Central memory CD4-positive, alpha-beta T cell (primary cell): Measurements from ENCODE around the gene MAN1C1.

Experiments used
- DNase-seq: peaks from one replicate; pipeline ENCODE4 v3.0.0; 2022

MAN1C1 gene

DNA sequence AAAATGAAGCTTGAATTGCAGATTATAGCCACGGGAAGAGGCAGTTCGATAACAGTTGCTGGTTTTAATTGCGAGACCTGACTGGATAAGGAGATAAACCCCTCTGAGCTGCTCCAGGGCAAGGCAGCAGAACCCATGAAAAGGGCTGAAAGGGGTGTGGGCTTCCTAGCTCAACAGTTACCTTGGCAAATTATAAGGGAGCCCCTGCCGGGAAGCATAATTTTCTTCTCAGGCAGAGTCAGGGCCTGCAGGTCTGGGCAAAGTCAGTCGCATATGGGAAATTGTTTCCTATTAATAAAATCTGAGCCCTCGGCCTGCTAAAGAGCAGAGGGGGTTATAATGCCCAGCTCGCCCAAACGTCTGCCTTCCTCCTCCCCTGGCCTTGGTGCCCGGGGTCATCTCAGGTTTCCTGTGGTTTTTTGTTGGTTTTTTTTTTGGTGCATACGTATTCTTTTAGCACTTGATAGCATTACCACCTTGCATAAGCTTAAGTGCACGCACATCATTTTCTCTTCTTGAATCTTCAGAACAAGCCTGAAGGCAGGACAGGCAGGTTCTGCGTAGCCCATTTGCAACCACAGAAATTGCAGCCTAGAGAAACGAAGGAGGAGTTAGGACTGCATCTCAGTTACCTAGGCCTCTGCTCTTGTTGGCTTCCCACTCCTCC is 149.5 kb downstream of the MAN1C1 start:
- no peak for DNase-seq

DNA sequence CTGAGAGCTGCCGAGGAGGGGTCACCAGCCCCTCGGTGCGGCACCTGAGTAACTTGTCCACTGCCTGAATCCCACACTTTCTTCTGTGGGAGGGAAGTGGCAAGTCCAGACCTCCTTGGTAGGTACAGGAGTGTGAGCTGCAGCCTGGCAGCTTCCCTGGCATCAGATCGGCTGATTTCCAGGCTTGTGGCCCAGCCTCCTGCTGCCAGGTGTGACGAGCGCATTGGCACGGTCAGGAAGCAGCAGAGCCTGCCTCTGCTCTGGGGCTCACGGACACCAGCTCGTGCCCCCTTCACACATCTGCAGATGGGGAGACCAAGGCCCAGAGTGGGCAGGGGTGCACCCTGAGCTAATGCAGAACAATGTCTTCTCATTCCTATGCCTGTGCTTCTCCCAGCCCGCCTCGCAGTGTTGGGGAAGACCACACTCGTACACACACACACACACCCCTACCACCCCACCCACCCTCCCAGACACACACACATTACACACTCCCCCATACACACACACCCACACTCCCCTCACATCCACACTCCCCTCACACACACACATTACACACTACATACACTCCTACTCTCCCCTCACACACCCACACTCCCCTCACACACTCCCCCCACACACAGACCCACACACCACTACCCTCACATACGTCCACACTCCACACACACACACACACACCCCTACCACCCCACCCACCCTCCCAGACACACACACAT is 150.3 kb downstream of the MAN1C1 start:
- no peak for DNase-seq

DNA sequence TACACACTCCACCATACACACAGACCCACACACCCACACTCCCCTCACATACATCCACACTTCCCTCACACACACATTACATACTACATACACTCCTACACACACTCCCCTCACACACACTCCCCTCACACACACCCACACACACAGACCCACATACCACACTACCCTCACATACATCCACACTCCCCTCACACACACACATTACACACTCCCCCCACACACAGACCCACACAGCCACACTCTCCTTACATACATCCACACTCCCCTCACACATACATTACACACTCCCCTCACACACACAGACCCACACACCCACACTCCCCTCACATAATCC is 150.8 kb downstream of the MAN1C1 start:
- DNase-seq = no peak

DNA sequence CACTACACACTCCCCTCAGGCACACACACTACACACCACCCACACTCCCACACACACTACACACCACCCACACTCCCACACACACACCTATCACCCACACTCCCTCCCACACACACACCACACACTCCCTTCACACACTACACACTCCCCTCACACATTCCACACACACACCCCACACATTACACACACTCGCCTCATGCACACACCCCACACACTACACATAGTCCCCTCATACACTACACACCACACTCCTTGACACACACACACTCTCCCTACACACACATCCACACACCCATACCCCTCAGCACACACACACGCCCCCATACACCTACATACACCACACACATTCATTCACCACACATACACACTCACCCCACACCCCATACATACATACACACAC is 152.4 kb downstream of the MAN1C1 start:
- DNase-seq = no peak

DNA sequence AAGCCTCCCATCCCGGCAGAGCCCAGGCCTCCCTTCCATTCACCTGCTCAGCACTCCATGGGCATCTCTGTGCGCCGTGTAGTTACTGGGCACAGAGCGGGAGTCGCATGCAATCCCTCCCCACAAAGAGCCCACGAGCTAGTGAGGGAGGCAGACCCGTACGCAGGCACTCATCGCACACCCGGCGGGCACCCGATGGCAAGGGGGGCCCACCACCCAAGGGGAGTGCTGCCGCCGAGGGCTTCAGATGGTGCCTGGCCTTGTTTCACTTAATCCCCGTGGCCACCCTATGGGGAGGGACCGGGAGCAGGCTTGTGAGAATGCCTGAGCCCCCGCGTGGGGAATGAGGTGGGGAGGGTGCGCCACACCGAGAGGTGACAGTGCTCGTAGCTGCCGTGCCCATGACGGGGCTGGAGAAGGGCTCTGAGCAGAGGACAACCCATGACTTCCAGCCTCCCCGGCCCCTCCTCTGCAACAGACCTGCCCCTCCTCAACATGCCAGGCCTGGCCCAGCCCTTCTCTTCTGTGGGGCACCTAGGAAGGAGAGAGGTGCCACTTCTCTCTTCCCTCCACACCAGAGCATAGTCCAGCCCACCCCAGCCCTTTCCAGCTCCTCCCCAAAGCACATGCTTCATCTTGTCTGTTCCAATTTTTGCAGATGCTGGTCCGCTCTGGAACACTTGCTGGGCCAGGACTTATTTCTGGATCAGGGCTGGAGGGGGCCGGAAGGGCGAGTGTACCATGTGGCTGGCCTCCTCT is 153.2 kb downstream of the MAN1C1 start:
- DNase-seq = no peak

DNA sequence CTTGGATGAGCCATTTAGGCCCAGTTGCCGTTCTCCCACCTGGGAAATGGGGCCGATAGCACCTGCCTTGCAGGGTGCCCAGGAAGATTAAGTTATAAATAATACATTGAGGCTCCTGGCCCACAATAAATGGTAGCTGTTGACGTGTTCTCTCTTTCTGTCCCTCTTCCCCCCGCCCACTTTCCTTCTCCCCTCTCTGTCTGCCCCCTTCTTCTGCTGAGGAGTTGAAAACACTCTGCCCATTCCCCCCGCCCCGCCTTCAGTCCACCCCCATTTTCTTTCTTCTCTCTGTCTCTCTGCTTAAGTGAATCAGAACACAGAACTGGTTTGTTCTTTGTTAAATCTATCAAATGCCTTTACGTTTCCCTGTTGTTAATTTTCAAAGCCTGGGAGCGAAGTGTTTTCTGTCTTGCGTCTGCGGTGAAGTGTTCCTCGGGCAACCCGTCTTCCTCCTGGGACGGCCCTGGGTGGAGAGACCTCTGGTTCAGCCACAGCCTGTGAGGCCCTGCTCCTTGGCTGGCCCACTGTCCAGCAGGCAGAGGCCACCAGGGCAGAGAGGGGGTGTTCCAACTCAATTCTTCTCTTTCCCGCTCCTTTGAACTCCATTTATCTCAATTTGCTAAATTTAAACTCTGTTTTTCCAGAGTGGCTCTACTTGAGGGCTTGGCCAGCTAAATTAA is 154.1 kb downstream of the MAN1C1 start:
- DNase-seq = no peak

DNA sequence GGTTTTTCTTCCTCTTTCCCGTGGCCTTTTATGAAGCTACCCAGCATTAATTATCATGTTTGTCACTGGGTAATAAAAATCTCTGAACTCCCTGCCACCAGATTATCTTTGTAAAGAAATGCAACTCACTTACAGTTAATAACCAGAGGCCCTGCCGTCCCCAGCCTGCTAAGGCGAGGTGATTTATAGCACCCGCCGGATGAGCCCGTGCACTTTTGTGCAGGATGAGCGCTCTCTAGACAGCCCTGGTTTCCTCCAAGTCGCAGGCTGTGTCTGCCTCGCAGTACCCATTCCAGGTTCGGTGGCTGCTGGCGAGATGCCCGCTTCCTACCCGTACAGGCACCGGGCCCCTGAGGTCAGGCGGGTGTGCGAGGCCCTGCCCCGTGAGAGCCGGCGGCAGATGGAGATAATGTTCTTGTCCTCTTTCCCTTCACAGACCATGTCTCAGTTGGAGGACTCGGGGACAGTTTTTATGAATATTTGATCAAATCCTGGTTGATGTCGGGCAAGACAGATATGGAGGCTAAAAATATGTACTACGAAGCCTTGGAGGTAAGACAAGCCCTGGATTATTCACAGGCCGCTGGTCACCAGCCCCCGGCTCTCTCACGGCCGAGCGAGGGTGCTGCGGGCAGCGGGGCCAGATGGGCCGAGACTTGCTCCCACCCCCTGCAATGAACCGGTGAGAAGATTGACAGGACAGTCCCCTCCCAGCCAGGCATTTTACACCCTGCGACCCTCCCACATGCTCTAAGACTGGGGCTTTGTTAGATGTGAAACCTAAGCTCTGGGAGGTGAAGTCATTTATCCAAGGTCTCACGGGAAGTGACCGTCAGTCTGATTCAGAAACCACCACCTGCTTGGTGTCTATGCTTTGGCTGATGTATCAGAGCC is 154.9 kb downstream of the MAN1C1 start:
- DNase-seq = no peak

DNA sequence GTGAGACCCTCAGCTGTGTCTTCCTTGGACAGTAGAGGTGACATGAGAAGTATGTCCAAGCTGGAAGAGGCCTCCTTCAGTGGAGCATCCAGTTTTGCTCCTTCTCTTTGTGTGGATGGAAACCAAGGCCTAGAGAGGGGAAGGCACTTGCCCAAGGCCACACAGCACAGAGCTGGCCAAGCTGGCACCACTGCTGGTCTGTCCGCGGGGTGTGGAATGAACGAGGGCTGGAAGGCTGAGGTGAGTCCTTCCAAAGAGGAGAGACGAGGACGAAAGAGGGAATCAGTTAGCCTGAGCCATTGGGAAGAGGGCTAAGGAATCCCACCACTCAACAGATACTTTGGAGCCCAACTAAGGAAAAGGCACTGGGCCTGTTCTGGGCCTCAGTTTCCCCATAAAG is 155.6 kb downstream of the MAN1C1 start:
- no peak for DNase-seq

DNA sequence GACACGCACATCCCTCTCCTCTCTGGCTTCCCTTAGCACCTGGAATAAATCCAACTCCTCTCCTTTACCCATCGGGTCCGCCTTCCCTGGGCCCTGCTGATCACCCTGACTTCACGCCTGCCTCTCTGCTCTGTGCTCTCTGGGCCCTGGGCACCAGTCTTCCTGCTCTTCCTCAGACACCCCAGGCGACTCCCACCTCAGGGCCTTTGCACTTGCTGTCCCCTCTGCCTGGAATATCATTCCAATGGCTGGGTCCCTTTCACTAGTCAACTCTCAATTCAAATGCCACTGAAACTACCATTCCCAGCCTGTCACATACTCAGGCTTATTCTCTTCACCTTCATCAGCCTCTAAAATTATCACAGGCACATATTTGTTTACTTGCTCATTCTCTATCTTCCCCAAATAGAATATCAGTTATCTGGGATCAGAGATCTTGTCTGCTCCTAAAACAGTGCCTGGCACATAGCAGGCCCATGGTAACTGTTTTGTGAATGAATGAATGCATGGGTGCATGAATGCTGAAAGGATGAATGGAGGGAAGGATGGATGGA is 156.2 kb downstream of the MAN1C1 start:
- DNase-seq = no peak

DNA sequence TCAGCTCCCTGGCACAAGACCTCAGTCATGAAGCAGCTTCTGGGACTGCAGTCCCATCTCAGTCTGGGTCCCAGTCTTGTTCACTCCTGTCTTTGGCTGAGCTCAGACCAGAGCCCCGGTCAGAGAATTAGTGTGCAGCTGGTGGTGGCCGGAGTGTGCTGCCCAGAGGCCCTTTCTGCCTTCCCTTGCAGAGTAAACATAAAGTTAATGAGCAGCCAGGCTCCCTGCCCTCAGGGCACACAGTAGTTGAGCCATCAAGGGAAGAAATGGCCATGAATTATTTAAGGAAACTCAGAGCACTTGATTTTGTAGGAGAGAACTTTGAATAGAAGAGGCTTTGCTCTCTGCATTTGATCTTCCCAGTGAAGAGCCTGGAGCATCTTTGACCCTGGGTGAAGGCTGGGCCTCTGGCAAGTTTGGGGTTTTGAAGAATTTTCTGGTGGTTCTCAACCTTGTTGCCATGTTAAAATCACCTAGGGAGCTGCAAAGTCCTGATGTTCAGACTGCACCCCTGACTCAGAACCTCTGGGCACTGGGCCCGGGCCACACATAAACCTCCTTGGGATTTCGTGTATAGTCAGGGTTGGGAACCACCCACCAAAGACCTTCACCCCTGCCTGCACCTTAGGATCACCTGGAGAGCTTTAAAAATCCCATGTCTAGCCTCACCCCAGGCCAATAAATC is 157.0 kb downstream of the MAN1C1 start:
- DNase-seq = no peak

DNA sequence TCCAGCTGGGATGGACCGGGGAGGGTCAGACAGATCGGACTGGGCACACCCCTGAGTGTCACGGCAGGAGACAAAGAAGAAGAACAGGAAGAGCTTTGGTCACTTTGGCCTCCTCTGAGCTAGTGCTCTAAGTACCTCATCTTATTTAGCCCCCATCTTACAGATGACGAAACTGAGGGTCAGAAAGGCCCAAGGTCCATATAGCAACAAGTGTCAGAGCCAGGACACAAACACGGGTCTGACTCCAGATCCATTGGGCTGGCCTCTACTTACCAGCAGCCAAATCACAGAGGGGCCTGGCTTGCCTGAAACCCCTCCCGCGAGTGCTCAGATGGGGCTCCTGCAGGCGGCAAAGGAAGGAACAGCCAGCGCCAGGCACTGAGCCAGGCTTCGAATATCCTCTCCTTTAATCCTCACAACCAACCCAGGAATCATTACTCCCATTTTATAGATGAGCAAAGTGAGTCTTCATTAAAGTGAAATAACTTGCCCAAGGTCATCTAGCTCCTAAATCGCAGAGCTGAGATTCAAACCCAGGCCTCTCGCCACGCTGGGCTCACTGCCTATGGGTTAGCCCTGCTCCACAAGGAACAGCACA is 157.7 kb downstream of the MAN1C1 start:
- DNase-seq = no peak

DNA sequence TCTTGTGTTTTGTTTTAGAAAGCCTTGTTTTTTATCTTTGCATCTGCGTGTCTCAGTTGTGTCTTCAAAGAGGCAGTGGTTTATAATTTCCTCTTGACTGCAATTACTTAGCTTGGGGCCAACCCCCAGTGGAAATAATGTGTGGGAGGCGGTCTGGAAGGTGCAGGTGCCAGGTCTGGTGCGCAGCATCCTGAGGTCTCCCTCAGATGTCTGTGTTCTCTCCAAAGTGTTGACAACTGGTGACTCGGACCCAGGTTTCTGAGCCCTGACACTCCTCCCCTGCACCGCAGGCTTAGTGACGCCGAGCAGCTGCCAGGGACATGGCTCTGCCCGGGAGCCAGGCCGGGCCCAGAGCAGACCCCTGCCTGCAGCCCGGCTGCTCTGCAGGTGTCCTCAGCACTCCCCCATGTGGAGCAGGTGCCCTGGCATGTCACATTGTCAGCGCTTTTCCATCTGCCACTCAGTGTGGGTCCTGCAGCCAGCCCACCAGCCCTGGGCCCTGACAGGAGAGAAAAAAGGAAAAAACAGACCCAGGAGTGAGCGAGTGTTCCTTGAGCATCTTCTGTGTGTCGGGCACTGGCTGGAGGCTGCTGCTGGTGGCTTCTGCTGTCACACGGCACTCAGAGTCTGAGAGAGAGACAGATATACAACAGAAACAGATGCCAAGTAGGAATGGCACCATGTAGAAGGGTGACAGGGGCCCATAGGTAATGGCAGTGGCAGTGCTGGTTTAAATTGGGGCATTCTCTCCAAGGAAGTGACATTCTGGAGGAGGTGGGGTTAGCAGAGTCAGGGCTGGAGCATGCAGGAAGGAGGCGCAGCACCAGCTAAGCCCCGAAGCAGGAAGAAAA is 158.6 kb downstream of the MAN1C1 start:
- peak; percentile 93 for DNase-seq

DNA sequence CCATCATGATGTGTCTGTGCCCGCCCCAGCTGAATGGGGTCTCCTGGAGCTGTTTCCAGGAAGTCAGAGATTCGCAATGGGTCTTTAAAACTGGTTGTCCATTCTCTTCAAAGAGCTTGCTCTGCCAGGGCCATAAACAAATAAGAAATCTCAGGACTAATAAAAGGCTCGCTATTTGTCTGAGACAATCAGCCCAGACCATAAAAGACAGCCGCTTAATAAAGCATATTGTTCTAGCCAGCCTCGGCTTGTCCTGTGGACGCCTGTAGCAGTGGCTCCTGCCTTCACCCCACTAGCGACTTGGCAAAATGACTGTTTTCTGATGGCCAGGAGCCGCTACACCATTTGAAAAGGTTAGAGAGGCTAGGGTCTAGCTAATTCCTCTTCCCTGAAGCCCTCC is 162.8 kb downstream of the MAN1C1 start:
- DNase-seq = no peak

DNA sequence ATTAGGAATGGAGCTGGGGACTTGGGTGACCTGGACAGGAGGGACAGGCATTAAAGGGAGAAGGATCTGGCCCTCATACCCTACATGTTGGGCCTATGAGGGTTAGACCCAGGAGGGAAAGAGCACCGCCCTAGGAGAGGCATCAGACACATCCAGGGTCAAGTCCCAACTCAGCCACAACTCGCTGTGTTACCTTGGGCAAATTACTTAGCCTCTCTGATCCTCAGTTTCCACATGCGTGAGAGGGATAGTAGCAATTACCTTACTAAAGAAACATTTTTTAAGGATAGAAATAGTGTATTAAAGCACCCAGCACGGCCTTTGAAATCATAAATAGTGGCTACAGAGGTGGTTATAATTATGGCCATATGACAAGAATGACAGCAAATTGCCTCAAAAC is 163.3 kb downstream of the MAN1C1 start:
- DNase-seq = no peak

DNA sequence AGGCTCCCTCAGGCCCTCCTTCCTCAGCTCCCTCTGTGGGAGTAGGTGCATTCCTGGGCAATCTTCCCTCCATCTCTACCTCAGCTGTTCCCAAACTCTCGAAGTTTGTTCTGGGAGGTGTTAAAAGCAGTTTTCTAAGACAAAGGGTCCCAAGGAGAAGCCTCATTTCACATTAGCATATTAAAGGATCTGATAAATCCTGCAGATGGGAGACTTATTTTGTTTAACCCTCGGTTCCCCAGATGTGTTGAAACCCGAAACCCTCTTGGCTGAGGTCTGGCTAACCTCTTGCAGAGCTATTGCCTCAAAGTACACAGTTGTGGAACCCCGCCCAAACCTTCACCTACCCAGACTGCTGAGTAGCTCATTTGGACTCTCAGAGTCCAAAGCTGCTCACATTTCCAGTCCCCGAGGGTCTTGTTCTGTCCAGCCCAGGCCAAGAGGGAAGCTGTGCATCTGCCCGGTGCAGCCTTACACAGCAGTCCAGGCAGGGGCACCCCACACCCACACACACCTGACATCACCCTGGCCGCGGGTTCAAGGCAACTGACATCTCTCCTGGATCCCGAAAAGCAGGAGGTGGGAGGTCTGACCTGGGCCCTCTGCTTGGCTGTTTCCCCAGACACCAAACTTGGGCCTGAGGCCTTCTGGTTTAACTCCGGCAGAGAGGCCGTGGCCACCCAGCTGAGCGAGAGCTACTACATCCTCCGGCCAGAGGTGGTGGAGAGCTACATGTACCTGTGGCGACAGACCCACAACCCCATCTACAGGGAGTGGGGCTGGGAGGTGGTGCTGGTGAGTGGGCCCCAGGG is 163.9 kb downstream of the MAN1C1 start:
- DNase-seq = no peak

DNA sequence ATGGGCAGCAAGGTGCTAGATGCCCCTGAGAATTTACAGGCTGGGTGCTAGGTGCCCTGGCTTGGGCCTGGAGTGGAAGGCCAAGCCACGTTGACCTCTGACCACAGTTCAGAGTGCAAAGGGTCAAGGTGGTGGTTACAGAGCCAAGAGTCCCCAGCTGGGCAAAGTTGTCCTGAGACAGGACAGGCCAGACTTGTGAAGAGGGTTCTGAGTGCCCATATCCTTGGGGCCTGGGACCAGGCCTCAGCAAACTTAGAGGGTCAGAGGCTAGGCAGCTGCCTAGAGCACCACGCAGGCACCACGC is 164.5 kb downstream of the MAN1C1 start:
- DNase-seq = no peak

DNA sequence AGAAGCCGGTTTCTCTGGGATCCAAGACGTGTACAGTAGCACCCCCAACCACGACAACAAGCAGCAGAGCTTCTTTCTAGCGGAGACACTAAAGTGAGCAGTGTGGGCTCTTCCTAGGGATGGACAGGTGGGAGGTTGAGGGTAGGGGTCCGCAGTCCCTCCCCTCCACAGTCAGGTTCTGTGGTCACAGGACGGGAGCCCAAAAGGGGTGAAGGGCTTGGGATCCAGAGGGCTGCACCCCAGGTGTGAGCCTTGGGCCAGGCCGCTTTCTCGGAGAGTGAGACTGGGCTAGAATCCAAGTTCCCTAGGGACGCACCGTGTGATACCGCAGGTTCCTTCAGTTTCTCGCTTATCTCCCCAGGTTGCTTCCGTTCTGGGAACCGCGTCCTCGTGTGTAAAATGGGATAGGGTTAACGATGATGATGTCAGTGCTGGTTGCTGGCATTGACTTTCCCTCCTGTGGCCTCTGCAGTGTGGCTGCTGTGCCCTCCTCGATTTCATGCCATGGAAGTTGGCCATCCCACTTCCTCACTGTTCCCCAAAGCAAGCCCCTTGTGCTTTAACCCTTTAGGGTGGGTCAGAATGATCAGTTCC is 166.1 kb downstream of the MAN1C1 start:
- DNase-seq = no peak

DNA sequence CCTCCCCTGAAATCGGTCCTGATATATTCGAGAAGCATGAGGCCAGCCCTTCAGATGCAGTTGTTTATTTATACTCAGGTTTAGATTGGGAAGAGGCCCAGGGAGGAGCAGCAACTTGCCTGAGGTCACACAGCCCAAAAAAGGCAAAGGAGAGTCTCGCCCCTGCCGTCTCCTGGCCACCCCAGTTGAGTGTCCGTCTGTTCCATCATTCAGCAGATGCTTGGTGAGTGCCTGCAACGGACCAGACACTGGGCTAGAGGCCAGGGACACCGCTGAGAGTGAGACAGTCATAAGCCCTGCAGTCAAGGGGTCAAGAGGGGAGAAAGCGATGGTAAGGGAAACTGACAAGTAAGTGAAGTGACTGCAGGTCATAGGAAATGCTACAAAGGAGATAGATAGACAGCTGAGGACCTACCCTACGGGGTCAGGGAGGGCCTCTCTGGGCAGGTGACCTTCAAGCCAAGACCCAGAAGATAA is 168.0 kb downstream of the MAN1C1 start:
- no peak for DNase-seq
